H1 (cell line): Measurements from ENCODE around the gene TUBB4B. TPM values are rescaled to one million over a fixed set of nuclear protein-coding genes. Genes with fewer than 3 reads are reported as not detected.

ENCODE experiments used
- CTCF ChIA-PET: fragments of 300-600 bp; sonication (Branson Sonifier 250); formaldehyde crosslinking; loops from one replicate; lab custom pipeline; 2021; ENCODE audit not compliant: partially characterized antibody; lab: Charles Lee
- POLR2A ChIA-PET: fragments of 300-600 bp; sonication (Branson Sonifier 250); formaldehyde crosslinking; loops from one replicate; lab custom pipeline; 2021; ENCODE audit warnings: inconsistent platforms; ENCODE audit not compliant: partially characterized antibody; lab: Charles Lee
- DNase-seq, 2 experiments: peaks; one replicate each; pipeline versions ENCODE4 v3.0.0 to v3.0.0-alpha.2; 2010 to 2022; ENCODE audit warnings: low spot score in 2 of 2, low read depth in 1 of 2, mixed read lengths in 1 of 2
- FAIRE-seq: peaks from 2 replicates; lab custom pipeline; 2011; peaks lifted over from hg19 to GRCh38; lab: Jason Lieb, UNC
- H2AFZ ChIP-seq: 2 replicates; pipeline ENCODE4 v1.8.1; 2012; ENCODE audit warnings: low read length, inconsistent platforms
- H2AK5ac ChIP-seq: 2 replicates; pipeline ENCODE4 v1.6.1; 2013; ENCODE audit warnings: low read depth, low read length
- H2BK120ac ChIP-seq: replicated peaks from 2 replicates; pipeline ENCODE3; 2013; ENCODE audit warnings: low read depth, low read length, inconsistent platforms
- H2BK12ac ChIP-seq: 2 replicates; pipeline ENCODE4 v1.6.1; 2013; ENCODE audit warnings: low read depth, low read length
- H2BK15ac ChIP-seq: 2 replicates; pipeline ENCODE4 v1.6.1; 2013; ENCODE audit warnings: low read length
- H2BK20ac ChIP-seq: 2 replicates; pipeline ENCODE4 v1.6.1; 2013; ENCODE audit warnings: low read length
- H2BK5ac ChIP-seq: 2 replicates; pipeline ENCODE4 v1.6.1; 2013; ENCODE audit warnings: low read depth, low read length
- H3K14ac ChIP-seq: 2 replicates; pipeline ENCODE4 v1.6.1; 2013; ENCODE audit warnings: inconsistent platforms; ENCODE audit not compliant: insufficient read length
- H3K18ac ChIP-seq: 2 replicates; pipeline ENCODE4 v1.6.1; 2013; ENCODE audit warnings: low read length; ENCODE audit errors: extremely low read depth
- H3K23ac ChIP-seq: 2 replicates; pipeline ENCODE4 v1.6.1; 2013; ENCODE audit warnings: inconsistent platforms; ENCODE audit not compliant: insufficient read length
- H3K23me2 ChIP-seq: 2 replicates; pipeline ENCODE4 v1.6.1; 2013; ENCODE audit warnings: low read depth, low read length
- H3K27ac ChIP-seq: 2 replicates; pipeline ENCODE4 v1.6.1; 2011; ENCODE audit warnings: low read depth, low read length, inconsistent platforms
- H3K27me3 ChIP-seq, 4 experiments: replicated peaks in 1 of 4; 1 replicate in 1 of 4; 2 replicates in 3 of 4; pipeline versions ENCODE4 v1.6.1 to v1.8.1; 2011 to 2013; ENCODE audit warnings: low read length in 3 of 4, mild to moderate bottlenecking in 3 of 4, inconsistent platforms in 2 of 4, mixed read lengths in 2 of 4, moderate library complexity in 1 of 4; ENCODE audit not compliant: control insufficient read depth in 3 of 4, insufficient read depth in 3 of 4; ENCODE audit errors: extremely low read depth in 1 of 4
- H3K36me3 ChIP-seq, 4 experiments: 2 replicates each; pipeline versions ENCODE4 v1.6.1 to v1.8.1; 2011 to 2013; ENCODE audit warnings: mild to moderate bottlenecking in 4 of 4, low read length in 3 of 4, moderate library complexity in 2 of 4, control low read depth in 1 of 4, inconsistent platforms in 1 of 4; ENCODE audit not compliant: insufficient read depth in 4 of 4, control insufficient read depth in 2 of 4
- H3K4ac ChIP-seq: replicated peaks from 2 replicates; pipeline ENCODE3; 2013; ENCODE audit warnings: low read length, low read depth, mixed read lengths, inconsistent platforms; ENCODE audit not compliant: insufficient read length
- H3K4me1 ChIP-seq, 4 experiments: replicated peaks in 1 of 4; 1 replicate in 1 of 4; 2 replicates in 3 of 4; pipeline versions ENCODE4 v1.6.1 to v1.8.1; 2011 to 2013; ENCODE audit warnings: low read length in 3 of 4, inconsistent platforms in 2 of 4, mixed read lengths in 1 of 4; ENCODE audit not compliant: insufficient read depth in 4 of 4, control insufficient read depth in 3 of 4
- H3K4me2 ChIP-seq, 2 experiments: 2 replicates each; pipeline versions ENCODE4 v1.6.1 to v1.8.1; 2011 to 2013; ENCODE audit warnings: low read depth in 2 of 2, low read length in 2 of 2, control low read depth in 1 of 2, inconsistent platforms in 1 of 2, mild to moderate bottlenecking in 1 of 2; ENCODE audit not compliant: insufficient read depth in 1 of 2
- H3K4me3 ChIP-seq, 4 experiments: fragments of 200-600, 300-600 bp in 1 of 4; sonication (generic), shearing (Covaris generic), sonication (Bioruptor Twin) in 1 of 4; 2 replicates each; pipeline versions ENCODE4 v1.5.1 to v1.8.1; 2011 to 2016; ENCODE audit warnings: low read length in 4 of 4, low read depth in 3 of 4, control low read depth in 2 of 4, inconsistent platforms in 2 of 4, mild to moderate bottlenecking in 2 of 4, mixed read lengths in 1 of 4, moderate library complexity in 1 of 4; ENCODE audit not compliant: insufficient read depth in 2 of 4; ENCODE audit errors: extremely low read depth in 1 of 4
- H3K56ac ChIP-seq: replicated peaks from 2 replicates; pipeline ENCODE3; 2013; ENCODE audit warnings: low read depth, mild to moderate bottlenecking, mixed read lengths, low read length, inconsistent platforms; ENCODE audit not compliant: insufficient read length
- H3K79me1 ChIP-seq: 2 replicates; pipeline ENCODE4 v1.6.1; 2013; ENCODE audit warnings: low read depth, low read length, control low read depth
- H3K79me2 ChIP-seq, 2 experiments: 2 replicates each; pipeline versions ENCODE4 v1.6.1 to v1.8.1; 2012 to 2013; ENCODE audit warnings: low read length in 2 of 2, mild to moderate bottlenecking in 2 of 2, inconsistent platforms in 1 of 2; ENCODE audit not compliant: insufficient read depth in 2 of 2, control insufficient read depth in 1 of 2
- H3K9ac ChIP-seq, 4 experiments: replicated peaks in 1 of 4; 1 replicate in 1 of 4; 2 replicates in 3 of 4; pipeline versions ENCODE4 v1.6.1 to v1.8.1; 2011 to 2013; ENCODE audit warnings: low read depth in 3 of 4, low read length in 3 of 4, control low read depth in 2 of 4, mild to moderate bottlenecking in 2 of 4, moderate library complexity in 2 of 4, inconsistent platforms in 1 of 4; ENCODE audit errors: extremely low read depth in 1 of 4
- H3K9me3 ChIP-seq, 2 experiments: 2 replicates each; pipeline versions ENCODE4 v1.6.1 to v1.8.1; 2012 to 2013; ENCODE audit warnings: mild to moderate bottlenecking in 2 of 2, moderate library complexity in 2 of 2, control low read depth in 1 of 2, inconsistent platforms in 1 of 2, low read depth in 1 of 2, low read length in 1 of 2, mixed read lengths in 1 of 2; ENCODE audit not compliant: insufficient read depth in 2 of 2
- H4K20me1 ChIP-seq, 2 experiments: replicated peaks in 1 of 2; 2 replicates each; pipeline versions ENCODE3 to v1.8.1; 2011 to 2013; ENCODE audit warnings: inconsistent platforms in 2 of 2, low read length in 2 of 2, mild to moderate bottlenecking in 1 of 2; ENCODE audit not compliant: insufficient read depth in 2 of 2, control insufficient read depth in 1 of 2
- H4K5ac ChIP-seq: 2 replicates; pipeline ENCODE4 v1.6.1; 2013; ENCODE audit warnings: low read length, low read depth, mixed read lengths, inconsistent platforms; ENCODE audit not compliant: insufficient read length
- H4K8ac ChIP-seq: 2 replicates; pipeline ENCODE4 v1.8.0; 2013; ENCODE audit warnings: mild to moderate bottlenecking, moderate library complexity, low read length, inconsistent platforms; ENCODE audit not compliant: insufficient read depth; ENCODE audit errors: extremely low read depth
- H4K91ac ChIP-seq: replicated peaks from 2 replicates; pipeline ENCODE3; 2013; ENCODE audit warnings: low read length, mixed read lengths, inconsistent platforms; ENCODE audit not compliant: insufficient read length
- ATF2 ChIP-seq: IDR thresholded peaks from 2 replicates; pipeline ENCODE4 v1.6.1; 2012; ENCODE audit warnings: low read length, inconsistent platforms
- CEBPB ChIP-seq: IDR thresholded peaks from 2 replicates; pipeline ENCODE4 v1.6.1; 2012; ENCODE audit warnings: low read depth, low read length
- CTCF ChIP-seq, 3 experiments: IDR thresholded peaks; 1 replicate in 2 of 3; 2 replicates in 1 of 3; pipeline versions ENCODE4 v1.5.1 to v1.6.1; 2011; ENCODE audit warnings: low read length in 3 of 3, mild to moderate bottlenecking in 3 of 3, inconsistent platforms in 2 of 3, low read depth in 1 of 3, moderate library complexity in 1 of 3; ENCODE audit not compliant: insufficient read depth in 1 of 3; ENCODE audit errors: control extremely low read depth in 1 of 3
- EZH2 ChIP-seq: fragments of 200-600 bp; sonication (generic); IDR thresholded peaks from 2 replicates; pipeline ENCODE4 v1.7.1; 2012; ENCODE audit warnings: low read depth, mild to moderate bottlenecking, moderate library complexity, low read length, inconsistent platforms; ENCODE audit not compliant: severe bottlenecking
- GABPA ChIP-seq: IDR thresholded peaks from 2 replicates; pipeline ENCODE4 v1.6.1; 2011; ENCODE audit warnings: mild to moderate bottlenecking, low read length, moderate library complexity, borderline replicate concordance; ENCODE audit not compliant: insufficient read depth
- SP1 ChIP-seq: IDR thresholded peaks from 2 replicates; pipeline ENCODE4 v1.6.1; 2011; ENCODE audit warnings: low read depth, low read length
- WGBS, 2 experiments: shearing (Covaris generic) in 1 of 2; methylation state at CpG; one replicate each; pipeline versions ENCODE4 v1.1.6 to v1.1.7; 2013 to 2015; ENCODE audit warnings: low lambda C conversion rate in 2 of 2, mixed read lengths in 2 of 2, inconsistent platforms in 1 of 2, low coverage in 1 of 2, missing lambda C conversion rate in 1 of 2; ENCODE audit not compliant: insufficient replicate concordance in 2 of 2, insufficient coverage in 1 of 2, insufficient read length in 1 of 2; ENCODE audit errors: extremely low coverage in 1 of 2, missing lambda C conversion rate in 1 of 2; 5-methylcytosine and 5-hydroxymethylcytosine counted together
- polyA plus RNA-seq, 7 experiments: library from polyadenylated mRNA; depleted of rRNA in 3 of 7; stranded (reverse) in 5 of 7; unstranded in 2 of 7; fragments of >200 nt in 5 of 7; fragments of 200-250 nt in 2 of 7; gene quantifications; 1 replicate in 5 of 7; 2 replicates in 1 of 7; 4 replicates in 1 of 7; pipeline versions ENCODE4 v1.2.1 to v1.2.3, GENCODE V29; 2011 to 2013; ENCODE audit warnings: missing spikeins in 2 of 7, mixed read lengths in 2 of 7
- total RNA-seq: library from RNA; stranded (reverse); fragmentation: NEBNext Ultra II Directional; extraction: Animal tissue kit (Norgen Biotek cat#: 25700); gene quantifications from 2 replicates; pipeline ENCODE4 v1.2.1, GENCODE V29; 2021

TUBB4B gene
- total and polyA plus RNA-seq, 2 of the 8 experiments (the other 6 are each of a cell fraction or from before 2014, with no cell fraction given) = 280 to 307 TPM

GRCh38 chr9:137212520-137212919, 28.6 kb upstream of the TUBB4B start:
- Histone ChIP-seq H3K56ac (no peak overlapping the region), H3K4me3 (no peak overlapping the region), H3K4ac (no peak overlapping the region), H3K9me3 (no peaks in the 10 kb centered on the region), H4K20me1 (peaks cover 0 to 12% of the 10 kb centered on the region in 2 experiments), H2AK5ac (no peak overlapping the region), H3K14ac (no peak overlapping the region), H3K4me1 (peaks cover 0 to 5% (median 3%) of the 10 kb centered on the region in 4 experiments; a peak in 5 of 7 replicates), H2BK120ac (no peak overlapping the region), H3K23me2 (no peaks in the 10 kb centered on the region), H3K18ac (no peak overlapping the region), H3K79me1 (no peaks in the 10 kb centered on the region; the same call in 1 of the 2 replicates), H3K27ac (no peak overlapping the region), H3K4me2 (no peak overlapping the region), H3K79me2 (0 out of 4 replicates have a peak, but pooled peaks cover 0 to 1% of the 10 kb centered on the region in 2 experiments), H3K9ac (no peak overlapping the region), H3K27me3 (no peaks in the 10 kb centered on the region), H4K91ac (no peak overlapping the region), H3K23ac (no peak overlapping the region), H3K36me3 (peaks cover 0 to 22% (median 9%) of the 10 kb centered on the region in 4 experiments; a peak in 7 of 8 replicates), H2AFZ (no peak overlapping the region), H2BK20ac (no peak overlapping the region), H2BK12ac (no peak overlapping the region), H2BK15ac (no peak overlapping the region), H4K5ac (no peak overlapping the region), H2BK5ac (no peak overlapping the region), H4K8ac (no peak overlapping the region)
- no peak for TF ChIP-seq SP1
- no peak for TF ChIP-seq EZH2
- no peak for TF ChIP-seq CEBPB
- TF ChIP-seq ATF2 = no peak
- no peak for TF ChIP-seq CTCF (IDR thresholded peaks at IDR 0.05; ENCODE audit: control extremely low read depth in 1 of 3, insufficient read depth in 1 of 3, low read depth in 1 of 3, low read length in 3 of 3)
- TF ChIP-seq GABPA = no peak
- DNase-seq = no peak
- ChIA-PET CTCF (interaction anchor here (0.9 to 4.0 kb wide), 9 partner anchors 9 to 142 kb away, joined by 3 to 31 read pairs (median 4); partner anchors contain the start of genes ANAPC2, CYSRT1, RNF208 and RNF224), POLR2A (interaction anchor here (0.7 to 69.9 kb wide), 10 partner anchors 7 to 99 kb away, joined by 3 to 1462 read pairs (median 4); partner anchors contain the start of genes ANAPC2, CYSRT1, NELFB and RNF208)
- FAIRE-seq = no peak
- 91% methylated on average over 17 of the region's 21 CpGs; no CpG with 5 or more reads in 1 of the 2 experiments for WGBS, 2 experiments
